Cortex of kidney (tissue), 1 donor: ENCODE measurements around the gene CYP21A2.

Experiments used
- DNase-seq: peaks from one replicate; lab custom pipeline; 2025; lab: John Stamatoyannopoulos, UW

CYP21A2 gene

DNA sequence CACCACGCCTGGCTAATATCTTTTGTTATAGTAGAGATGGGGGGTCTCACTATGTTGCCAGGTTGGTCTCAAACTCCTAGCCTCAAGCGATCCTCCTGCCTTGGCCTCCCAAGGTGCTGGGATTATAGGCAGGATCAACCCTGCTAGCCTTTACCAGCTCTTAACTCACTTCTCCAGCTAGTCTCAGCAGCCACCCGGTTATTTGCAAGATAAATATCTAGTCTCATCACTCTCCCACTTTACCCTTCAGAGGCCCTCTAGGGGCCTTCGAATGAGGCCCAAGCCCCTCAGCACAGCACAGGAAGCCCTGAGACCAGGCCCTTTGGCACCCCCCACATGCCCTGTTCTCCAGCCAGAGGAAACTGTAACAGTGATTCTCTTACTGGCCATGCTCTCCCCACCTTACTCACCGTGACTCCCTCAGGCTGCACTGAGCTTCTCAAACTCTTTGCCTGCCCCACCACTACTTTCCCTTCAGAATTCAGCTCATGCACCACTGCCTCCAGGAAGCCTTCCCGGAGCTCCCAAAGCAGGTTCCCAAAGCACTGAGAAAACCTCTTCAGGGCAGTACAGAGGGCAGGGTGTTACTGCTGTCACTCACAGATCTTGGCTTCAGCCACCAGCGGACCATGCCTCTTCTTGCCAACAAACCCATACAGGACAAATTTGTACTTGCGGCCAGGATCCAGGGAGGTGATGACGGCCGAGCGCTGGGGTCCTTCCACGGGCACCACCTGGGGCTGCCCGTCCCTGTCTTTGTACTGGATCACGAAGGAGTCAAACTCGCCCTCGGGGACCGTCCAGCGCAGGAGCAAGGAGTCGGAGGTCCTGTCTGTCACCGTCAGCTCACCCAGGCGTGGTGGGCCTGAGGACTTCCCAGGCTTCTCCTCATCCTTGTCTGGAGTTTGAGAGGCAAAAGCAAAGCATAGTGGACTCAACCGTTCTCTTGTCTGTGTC is 45.9 kb downstream of the CYP21A2 start:
- DNase-seq, result no peak

DNA sequence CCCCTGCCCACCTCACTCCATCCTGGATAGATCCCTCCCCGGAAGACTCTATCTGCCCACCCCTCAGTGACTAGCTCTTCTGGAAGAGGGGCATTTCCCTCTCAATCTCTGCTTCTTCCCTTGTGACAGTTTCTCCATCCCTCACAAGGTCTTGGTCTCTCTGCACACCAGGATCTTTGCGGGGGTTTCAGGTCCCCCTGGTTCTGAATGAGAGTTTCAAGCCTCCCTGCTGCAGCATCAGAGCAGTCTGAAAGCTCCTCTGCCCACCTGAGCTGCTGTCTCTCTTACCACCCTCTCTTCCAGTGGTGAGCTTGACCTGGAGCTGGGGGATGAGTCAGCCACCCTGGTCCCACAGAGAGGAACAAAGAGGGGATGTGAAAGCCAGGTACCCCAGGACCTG is 46.6 kb downstream of the CYP21A2 start:
- DNase-seq, result no peak

DNA sequence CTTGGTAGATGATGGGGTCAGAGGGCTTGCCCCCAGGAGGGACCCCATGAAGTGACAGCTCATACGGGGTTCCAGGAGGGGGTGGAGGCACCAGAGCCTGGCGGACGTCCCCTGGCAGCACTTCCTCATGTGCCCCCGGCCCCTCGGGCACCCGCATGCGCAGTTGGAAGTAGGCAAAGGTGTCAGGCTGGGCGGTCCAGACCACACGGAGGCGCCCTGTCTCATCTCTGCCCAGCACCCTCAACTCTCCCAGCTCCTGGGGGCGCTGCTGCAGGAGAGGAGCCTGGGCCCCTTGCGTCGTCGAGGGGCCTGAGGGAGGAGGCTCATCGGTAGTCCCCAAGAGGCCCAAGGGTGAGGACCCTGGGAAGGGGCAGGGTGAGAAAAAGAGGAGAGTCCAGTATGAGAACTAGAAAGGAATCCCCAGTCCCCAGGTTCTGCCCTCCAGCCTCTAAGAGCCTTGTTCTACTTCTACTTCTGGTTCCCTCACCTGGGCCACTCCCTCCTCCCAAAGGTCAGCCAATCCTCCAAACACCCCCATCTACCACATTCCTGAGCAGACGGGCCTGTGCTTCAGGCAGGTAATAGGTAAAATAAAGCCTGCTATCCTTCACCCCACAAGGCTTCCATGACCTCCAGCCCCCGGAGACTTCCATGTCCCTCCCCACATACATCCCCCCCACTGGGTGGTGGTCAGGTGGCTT is 47.7 kb downstream of the CYP21A2 start:
- DNase-seq, result no peak

DNA sequence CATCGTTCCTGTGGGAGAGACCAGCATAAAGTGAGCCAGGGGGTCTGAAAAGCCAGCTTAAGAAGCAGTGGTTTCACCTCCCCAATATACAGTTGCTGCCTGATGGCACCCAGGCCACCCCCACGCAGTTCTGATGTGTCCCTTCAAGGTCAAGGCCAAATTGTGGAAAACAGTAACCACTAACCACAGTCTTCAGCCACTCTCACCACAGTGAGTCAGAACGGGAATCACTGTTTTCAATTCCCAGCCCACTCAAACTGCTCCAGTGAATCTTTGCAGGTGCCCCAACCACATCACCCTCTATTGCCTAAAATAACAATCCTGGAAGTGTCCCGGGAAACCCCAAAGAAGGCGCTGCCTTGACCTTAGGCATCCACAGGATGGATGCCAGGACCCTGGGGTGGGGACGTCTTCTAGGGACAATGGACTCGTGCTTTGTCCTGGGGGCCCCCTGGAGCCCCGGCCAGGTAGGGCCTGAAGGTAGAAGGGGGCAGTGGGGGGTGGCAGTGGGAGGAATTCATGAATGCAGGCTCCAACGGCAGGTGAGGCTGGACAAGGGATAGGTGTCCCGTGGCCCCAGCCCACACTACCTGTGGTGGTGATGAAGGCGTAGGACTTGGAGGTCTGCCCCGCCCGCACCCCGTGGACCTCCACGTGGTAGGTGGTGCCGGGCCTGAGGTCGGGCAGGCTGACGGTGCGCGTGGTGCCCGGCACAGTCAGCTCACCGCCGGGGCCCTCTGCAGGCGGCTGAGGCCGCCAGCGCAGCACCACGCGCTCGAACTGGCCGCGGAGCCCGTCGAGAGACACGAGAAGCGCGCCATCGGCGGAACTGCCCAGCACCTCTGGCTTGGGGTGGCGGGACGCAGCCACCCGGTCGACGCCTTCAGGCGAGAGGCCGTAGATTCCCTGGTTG is 48.7 kb downstream of the CYP21A2 start:
- no peak for DNase-seq

DNA sequence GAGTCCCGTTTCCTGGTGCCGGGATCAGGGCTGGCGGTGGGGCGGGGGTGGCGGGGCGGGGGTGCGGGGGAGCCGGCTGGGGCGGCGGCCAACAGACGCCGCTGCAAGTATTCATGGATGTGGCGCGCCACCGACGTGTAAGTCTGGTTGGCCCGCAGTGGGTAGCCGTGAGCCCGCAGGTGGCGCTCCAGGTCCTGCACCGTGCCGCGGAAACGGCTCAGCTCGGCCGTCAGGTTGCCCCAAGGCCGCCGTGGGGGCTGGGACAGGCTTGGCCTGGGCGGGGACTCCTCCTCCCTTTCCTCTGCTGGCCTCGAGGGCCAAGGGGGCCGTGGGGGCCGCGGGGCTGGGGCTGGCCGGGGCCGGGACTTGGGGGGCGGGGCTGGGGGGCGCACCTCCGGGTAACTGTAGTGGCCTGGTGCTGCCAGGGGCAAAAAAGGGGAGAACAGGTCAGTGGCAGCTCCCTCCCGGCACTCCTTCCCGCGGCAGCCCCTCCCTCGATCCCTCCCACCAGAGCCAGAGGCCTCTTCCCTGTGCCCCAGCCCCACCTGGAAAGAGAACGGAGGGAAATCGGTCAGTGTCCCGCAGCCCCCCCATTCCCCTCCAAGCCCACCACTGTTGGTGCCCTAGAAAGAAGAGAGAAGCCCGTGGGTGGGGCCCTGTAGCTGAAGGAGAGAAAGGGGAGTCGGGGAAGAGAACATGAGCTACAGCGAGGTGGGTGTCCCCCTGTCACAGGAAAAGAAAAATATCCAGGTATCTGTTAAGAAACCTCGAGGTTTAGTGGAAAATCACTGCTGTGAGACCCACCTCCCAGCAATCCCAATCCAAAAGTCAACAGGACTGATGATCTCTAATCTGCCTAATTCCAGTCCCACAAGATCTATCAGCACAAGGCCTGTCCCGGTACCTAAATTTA is 49.6 kb downstream of the CYP21A2 start:
- DNase-seq, result no peak

DNA sequence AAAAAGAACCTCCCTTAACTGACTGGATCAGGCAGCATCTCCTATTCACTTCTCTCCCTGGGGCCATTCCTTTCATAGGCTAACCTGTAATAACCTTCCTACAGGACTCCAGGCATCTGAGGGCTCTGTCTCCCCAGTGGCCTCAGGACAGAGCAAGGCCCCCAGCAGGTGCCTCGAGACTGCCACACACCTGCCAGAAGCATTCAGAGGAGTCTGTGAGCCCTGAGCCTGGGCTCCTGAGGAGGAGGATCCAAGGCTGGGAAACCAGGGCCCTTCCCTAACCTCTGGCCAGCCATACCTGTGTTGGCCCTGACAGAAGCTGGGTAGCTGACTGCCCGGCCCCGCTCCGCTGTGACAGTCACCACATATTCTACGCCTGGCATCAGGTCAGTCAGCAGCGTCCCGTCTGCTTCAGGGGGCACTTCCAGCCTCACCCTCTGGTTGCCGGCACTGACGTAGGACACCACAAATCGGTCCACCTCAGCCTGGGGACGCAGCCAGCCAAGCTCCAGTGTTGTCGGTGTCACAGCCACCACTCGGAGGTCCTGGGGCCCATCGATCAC is 50.4 kb downstream of the CYP21A2 start:
- DNase-seq, result no peak

DNA sequence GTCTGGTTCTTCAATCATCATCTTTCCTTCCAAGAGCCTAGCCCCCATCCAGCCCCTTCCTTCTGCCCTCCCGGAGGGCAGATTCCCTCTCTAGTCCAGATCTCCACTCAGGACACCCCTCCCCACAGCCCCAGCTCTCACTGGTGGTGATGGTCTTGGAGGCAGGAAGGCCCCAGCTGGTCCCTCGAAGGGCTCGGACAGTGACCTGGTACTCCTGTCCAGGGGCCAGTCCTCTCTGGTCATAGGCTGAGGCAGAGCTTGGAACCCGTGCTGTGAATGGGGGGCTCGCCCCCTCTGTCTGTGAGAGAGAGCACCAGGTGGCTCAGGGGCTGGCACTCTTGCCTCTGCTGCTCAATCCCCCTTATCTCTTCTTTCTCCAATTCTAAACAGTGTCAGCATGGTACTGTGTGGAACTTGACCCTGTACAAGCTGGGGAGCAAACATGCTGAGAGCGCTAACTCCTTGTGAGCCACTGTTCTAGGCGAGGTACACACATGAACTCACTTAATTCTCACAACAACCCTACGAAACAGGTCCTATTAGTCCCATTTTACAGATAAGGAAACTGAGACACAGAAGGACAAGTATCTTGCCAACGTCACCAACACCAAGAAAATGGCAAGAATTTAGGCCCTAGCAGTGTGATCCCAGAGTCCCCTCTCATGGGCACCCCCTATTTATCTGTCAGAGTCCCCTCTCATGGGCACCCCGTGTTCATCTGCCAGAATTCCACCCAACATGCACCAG is 51.0 kb downstream of the CYP21A2 start:
- DNase-seq, result no peak
